NCI-H128 (cell line): ENCODE results near the gene CREM.
A peak's percentile ranks its signal among the peaks of the same experiment; 100 is the strongest.
"Not testable (repeated sequence)": the region's sequence is repeated elsewhere in the genome, so short reads cannot be mapped to it uniquely, and the experiment has no call there.

Experiments used
- DNase-seq: peaks from one replicate; lab custom pipeline; 2025; ENCODE audit not compliant: unreplicated experiment; lab: John Stamatoyannopoulos, UW

CREM gene

DNA sequence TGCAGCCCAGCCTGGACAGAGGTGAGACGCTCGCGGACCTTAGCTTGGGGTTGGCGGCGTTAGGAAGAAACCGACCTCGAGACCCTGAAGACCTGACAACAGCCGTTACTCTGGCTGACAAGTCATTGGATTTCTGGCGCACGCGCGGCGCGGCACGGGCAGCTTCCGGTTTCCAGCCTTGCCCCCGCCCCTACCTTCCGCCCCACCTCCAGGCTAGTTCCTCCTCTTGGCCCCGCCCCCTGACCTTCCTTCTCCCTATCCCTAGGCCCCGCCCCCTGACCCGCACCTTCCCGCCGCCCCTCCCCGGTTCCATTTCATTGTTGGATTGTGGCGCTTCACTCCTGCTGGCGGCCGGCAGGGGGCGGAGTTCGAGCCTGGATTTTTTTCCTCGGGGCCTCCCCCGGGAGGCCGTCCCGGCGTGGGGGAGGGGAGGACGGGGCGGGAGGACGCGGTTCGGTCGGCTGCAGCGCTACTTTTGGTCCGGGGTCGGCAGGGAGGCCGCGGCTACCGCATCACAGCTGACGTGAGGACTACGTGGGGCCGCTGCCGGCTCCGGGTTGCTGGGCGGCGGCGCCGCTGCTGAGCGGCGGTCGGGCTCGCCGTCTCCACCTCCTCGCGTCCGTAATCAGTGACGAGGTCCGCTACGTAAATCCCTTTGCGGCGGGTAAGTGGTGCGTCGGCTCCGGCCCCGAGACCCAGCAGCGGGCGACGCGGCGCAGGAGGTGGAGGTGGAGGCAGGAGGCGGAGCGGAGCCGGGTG, at the start of gene CREM:
Gene CREM, plus strand, starts transcription at position 317 of the 759 bp plus-strand sequence. CDS start 10,990 bp downstream, outside the sequence.
- DNase-seq, result peak; percentile 67

DNA sequence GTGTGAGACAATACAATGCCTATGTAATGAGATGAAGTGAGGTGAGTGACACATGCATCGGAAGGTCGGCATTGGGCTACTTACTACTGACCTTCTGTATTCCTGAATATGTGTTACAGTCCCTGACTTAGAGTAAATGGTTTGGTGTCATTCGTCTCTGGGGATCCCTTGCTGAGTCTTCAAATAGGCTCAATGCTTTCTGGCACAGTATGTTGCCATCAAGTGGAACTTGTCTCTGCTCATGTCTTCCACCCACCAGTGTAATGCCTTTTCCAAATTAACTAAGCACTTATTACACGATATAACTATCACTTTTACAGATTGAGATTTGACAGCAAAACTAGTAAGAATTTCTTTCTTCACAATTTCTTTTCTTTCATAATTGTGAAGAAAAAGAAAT, 47.4 kb upstream of the CREM start:
- DNase-seq, result no peak

DNA sequence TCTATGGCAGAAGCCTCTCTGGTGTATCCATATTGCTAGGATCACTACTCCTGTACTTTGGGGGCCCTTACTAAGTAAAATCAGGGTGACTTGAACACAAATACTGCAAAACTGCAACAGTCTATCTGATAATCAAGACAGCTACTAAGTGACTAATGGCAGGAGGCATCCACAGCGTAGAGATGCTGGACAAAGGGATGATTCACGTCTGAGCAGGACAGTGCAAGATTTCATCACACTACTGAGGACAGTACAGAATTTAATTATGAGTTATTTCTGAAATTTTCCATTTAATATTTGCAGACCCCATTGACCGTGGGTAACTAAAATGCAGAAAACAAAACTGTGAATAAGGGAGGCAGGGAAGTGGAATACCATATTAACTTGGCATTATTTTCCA, 46.9 kb upstream of the CREM start:
- no peak for DNase-seq

DNA sequence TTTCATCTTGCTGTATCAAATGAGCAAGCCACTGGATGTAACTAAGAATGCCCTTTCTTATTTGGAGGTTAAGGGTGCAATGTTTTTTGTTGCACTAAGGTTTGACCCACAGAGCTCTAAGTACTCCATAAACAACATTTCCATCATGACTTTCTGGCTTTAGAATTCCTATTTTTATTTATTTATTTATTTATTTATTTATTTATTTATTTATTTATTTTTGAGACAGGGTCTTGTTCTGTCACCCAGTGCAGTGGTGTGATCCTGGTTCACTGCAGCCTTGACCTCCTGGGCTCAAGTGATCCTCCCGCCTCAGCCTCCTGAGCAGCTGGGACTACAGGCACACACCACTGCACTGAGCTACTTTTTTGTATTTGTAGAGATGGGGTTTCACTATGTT, 46.4 kb upstream of the CREM start:
- DNase-seq, result not testable (repeated sequence)

DNA sequence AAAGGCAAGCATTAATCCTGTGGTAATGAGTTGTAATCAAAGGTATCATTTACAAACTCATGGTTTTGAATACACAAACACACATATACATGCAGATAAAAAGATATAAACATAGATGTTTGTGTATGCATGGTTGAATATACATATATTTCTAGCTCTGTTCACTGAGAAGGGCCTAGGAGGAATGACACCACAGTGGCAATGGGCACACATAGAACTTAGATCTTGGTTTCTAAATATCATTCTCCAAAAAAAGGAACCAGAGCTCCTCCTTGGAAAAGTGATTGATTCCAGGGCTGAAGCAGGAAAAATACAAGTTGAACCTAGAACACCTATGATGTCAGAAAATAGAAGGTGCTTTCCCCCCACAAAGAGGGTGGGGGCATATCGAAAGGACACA, 43.4 kb upstream of the CREM start:
- no peak for DNase-seq

DNA sequence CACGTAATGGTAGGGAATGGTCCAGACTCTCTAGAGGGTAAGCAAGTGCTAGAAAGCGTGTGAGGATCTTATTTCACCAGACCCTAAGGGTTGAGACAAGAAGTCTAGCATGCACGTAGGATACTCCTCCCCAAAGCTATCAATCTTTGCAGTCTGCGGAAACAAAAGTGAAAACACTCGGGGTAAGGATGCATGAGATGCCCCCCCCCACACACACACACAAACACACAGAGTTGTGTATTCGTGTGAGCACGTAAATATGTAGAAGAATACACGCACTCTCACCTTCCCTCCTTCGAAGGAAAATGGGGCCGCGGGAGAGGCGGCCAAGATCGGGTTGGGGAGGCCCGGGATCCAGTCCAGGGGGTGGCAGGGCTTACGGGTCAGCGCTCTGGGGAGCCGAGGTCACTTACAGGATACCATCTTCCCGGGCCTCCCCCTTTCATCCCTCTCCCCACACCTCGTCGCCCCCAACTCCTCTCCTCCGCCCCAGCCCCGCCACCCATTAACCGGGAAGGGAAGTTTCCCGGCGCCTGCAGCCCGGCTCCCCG, 37.0 kb upstream of the CREM start:
- DNase-seq, result no peak

DNA sequence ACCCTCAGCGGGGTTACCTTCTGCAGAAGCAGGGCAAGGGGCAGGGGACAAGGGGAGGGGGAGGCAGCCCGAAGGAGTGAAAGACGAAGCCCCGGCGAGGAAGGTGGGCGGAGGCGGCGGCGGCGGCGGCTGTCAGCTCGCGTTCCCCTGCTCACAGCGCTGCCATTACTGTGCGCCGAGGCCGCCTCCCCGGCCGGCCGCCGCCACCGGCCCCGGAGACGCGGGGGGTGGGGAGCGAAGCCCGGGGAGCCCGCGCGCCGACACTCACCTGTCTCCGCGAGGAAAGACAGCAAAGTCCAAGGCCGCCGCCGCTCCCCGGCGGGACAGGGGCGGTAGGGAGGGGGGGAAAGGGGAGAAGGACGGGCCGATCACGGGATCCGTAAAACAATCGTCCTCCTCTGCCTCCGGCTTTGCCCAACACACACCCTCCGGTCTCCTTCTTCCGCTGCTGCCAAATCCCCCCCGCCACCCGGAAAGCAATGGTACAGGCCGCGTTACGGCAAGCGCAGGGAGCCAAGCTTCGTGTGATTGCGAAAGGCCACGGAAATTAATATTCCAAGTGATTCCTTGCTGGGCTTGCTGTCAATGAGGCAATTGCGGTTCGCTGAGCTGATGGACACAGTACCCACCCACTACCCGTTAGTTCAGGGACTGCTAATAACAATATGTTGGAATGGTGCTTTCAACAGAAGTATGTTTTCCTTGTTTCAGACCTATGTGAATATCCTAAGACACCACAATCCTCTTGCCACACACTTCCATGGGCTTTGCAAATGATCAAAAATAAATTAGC, 36.3 kb upstream of the CREM start, which contains the start of gene CUL2:
Gene CUL2, minus strand, starts transcription at position 180 of the 793 bp plus-strand sequence. CDS start 19,024 bp downstream, outside the sequence.
- peak; percentile 45 for DNase-seq

DNA sequence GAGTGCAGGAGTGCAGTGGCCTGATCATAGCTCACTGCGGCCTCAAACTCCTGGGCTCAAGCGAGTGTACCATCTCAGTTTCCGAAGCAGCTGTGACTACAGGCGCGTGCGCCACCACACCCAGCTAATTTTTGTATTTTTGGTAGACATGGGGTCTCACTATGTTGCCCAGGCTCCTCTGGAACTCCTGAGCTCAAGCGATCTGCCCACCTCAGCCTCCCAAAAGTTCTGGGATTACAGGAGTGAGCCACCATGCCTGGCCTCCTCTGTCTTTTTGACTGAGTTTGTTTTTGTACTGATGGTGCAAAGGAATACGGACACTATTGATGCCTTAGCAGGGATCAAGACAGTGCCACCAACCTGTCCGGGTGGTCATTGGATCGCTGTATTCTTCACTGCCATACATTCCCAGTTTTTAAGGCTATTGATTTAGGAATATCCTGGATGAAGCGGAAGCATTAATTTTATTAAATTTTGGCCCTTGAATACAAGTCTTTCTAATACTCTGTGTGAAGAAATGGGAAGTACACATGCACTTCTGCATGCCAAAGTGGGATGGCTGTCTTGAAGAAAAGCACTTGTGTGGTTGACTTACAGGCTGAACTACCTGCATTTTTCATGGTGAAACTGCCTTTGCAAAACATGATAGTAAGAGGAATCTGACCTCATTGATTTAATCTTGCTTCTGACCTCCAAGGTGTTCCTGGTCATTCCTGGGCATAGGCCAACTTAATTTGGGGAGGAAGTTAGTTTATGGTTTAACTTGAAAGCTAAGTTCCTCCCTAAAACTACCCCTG, 34.5 kb upstream of the CREM start:
- DNase-seq, result no peak

DNA sequence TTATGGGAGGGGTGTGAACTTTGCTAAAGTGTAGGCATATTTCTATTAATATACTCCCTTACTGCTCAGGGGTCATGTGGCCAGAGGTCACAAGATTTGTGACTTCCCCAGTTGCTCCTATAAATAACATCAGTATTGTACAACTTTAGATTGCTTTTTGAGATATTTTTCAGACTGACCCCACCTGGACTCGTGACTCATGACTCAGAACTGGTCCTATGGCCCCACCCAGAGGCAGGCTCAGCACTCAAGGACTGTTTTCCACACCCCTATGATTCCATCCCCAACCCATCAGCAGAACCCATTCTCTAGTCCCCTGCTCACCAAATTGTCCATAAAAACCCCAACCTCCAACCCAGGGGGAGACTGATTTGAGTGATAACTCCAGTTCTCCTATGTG, 33.8 kb upstream of the CREM start:
- DNase-seq, result no peak

DNA sequence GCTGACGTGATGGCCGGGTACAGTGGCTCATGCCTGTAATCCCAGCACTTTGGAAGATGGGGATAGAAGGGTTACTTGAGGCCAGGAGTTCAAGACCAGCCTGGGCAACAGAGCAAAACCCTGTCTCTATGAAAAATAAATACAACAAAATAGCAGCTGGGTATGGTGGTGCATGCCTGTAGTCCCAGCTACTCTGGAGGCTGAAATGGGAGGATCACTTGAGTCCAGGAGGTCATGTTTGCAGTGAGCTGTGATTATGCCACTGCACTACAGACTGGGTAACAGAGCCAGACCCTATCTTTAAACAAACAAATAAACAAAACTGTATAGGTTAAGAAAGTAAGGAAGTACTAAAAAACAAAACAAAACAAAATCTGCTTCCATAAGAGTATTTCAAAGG, 30.3 kb upstream of the CREM start:
- no peak for DNase-seq

DNA sequence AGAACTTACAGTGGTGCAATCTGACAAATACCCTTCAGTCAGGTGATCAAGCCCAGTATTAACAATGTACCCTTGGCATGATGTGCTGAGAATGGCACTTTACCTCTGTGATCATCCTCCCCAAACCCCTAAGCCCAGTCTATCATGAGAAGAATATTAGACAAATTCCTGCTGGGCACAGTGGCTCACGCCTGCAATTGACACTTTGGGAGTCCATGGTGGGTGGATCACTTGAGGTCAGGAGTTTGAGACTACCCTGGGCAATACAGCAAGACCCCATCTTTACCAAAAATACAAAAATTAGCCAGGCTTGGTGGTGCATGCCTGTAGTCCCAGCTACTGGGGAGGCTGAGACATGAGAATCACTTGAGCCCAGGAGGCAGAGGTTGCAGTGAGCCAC, 29.1 kb upstream of the CREM start:
- DNase-seq, result no peak

DNA sequence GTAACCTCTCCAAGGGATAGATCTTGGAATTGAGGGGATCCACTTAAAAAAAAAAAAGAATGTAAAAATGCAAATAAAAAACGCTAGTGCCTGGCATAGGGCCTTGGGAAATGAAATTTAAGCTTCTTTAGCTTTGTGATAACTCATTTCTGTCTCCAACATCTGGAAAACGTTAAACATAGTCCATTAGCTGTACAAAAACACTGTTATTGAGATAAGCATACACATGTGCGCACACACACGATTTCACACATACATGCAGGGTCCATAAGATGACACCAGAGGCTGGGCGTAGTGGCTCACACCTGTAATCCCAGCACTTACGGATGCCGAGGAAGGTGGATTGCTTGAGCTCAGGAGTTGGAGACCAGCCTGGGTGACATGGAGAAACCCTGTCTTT, 22.8 kb upstream of the CREM start:
- no peak for DNase-seq

DNA sequence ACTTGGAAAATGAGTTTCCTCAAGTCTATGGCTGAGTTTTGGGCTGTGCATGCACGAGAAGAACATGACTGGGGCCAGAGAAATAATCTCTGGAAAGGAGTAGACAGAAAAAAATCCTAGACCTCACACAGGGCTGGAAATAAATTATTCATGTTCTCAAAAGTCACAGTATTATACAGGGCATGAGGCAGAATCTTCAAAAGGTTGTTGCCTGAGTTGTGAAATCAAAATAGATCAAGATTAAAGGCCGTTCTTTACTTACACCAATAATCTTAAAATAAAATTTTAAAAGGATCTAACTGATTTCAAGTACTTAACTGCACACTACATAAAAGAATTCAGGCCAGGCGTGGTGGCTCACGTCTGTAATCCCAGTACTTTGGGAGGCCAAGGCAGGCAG, 14.1 kb upstream of the CREM start:
- DNase-seq, result no peak

DNA sequence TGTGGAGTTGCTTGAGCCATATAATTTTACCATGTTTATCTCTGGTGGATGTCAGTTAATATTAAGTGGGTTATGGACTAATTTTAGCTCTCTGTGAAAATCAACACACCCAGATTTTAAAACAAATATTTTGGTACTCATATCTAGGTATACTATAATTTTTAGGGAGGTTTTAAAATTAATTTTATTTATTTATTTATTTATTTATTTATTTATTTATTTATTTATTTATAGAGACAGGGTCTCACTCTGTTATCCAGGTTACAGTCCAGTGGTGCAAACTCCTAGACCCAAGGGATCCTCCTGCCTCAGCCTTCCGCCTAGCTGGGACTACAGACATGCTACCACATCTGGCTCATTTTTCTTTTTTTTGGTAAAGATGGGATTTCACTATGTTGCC, 7.3 kb upstream of the CREM start:
- no peak for DNase-seq

DNA sequence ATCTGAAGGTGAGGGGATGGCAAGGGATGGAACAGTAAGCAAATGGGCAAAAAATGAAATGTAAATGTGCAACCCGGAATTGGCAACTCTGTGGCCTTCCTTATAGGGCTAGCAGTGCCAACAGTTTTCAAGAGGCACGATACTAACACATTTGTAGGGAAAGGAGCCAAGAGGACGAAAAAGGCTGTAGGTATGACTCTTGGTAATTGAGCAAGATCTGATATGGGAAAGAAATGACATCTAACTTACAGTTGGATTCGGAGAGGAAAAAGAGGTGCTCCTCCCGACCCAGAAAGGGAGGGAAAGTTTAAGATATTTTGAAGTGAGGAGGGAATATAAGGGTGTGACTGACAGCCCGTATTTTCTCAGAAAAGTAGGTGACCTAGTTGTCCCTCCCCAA, 2.1 kb upstream of the CREM start:
- DNase-seq, result no peak

DNA sequence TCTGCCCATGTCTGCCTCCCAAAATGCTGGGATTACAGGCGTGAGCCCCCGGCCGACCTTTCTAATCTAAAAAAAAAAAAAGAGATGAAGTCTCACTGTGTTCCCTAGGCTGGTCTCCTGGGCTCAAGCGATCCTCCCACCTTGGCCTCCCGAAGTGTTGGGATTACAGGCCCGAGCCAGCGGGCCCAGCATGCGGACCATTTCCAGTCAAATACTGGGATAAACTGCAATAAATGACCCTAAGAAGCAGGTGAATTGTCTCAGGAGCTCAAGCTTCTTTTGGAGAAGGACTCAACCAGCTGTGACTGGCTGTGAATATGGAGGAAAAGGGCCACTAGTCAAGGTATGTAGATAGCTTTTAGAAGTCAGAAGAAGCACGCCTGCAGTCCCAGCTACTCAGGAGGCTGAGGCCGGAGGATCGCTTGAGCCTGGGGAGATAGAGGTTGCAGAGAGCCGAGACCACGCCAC, 550 bp upstream of the CREM start:
- DNase-seq, result no peak

DNA sequence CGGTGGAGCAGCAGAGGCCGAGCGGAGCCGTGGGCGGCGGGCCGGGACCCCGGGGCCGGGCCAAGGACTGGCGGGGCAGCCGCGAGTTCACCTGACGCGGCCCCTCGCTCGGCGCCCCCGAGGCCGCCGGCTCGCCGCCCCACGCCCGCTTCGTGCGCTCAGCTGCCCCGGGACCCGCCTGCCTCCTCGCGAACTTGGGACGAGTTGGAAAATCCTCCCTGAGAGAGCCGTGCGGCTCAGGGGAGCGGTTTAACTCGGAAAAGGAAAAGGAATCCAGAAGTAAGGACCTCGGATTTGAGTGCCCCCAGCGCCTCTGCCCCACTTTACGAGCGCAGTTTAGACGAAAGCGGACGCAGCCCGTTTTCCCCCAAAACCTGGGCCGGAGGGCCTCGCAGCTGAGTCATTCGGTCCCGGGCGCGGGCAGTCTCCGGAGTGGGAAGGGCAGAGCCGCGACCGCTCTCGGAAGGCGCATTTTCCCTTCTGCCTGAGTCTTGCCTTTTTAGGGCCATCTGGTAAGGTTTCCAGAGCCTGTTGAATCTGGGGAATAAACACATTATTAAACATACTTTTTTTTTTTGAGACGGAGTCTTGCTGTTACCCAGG, 744 bp downstream of the CREM start:
- DNase-seq, result no peak

DNA sequence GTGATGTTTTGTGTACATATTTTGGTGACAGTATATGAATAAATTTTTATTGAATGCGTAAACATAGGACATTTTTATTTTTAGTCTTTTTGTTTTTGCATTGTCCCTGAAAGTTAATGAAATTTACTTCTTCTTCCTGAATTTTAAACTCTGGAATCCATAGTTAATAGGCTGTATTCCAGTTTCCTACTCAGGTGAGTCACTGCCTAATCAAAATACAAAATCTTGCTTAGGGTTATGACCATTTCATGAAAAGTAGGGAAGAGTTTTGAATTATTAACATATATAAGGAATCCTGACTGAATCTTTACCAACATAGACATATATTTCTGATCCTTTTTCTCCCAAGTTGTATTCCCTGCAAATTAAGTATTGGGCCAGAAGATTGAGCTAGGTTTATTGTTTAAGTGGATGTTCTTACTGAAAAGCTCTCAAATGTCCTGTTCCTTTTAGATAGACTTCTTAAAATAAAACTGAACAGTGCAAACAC, 2.6 kb downstream of the CREM start:
- DNase-seq, result no peak

DNA sequence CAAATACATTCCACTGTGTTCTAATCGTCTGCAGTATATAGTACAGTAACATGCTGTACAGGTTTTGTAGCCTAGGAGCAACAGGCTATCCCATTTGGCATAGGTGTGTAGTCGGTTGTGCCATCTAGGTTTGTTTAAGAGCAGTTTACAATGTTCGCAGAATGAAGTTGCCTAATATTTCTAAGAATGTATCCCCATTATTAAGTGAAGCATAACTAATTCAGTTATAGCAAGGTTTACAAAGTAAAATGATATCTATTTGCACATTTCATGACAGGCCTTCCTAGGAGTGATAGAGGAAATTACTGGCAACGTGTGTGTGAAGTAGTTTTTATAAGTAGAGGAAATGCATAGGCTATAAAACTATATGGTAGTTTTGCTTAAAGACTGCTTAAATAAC, 4.0 kb downstream of the CREM start:
- DNase-seq, result no peak

DNA sequence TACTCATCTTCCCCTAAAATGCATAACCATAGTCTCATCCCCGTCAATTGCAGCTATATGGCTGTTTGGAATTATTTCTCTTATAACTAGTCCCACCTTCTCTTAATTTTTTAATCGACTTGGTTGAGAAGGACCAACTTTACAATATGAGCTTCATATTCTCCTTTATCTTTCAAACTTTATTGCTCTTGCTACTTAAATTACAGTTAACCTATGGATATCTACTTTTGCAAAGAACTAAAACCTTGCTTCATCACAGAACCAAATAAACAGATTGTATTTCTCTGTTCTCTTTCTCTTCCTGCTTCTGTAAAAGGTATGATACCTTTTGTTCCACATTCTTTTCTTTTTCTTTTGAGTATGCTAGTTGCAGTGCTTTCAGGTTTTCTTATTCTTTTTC, 6.1 kb downstream of the CREM start:
- no peak for DNase-seq

DNA sequence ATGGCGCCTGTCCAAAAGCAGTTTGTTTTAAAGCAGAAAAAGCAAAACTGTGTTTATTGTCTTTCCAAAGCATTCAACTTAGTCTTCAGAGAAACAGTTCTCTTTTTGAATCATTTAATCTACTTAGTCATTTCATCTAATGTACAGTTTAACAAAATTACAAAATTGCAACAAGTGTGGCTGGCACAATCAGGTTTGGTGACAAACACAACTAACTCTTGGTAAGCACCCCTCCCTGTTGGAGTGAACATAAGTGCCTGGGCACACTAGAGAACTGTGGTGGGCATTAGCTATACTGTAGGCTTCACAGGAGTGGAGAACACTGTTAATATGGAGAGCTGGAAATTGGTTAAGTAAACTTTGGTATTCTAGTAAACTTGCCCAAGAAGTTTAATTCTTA, 6.9 kb downstream of the CREM start:
- no peak for DNase-seq
